H1 (cell line): ENCODE data around the gene ARNT2. TPM values are rescaled to one million over a fixed set of nuclear protein-coding genes. Genes with fewer than 3 reads are reported as not detected.

Experiments used
- CTCF ChIA-PET: fragments of 300-600 bp; sonication (Branson Sonifier 250); formaldehyde crosslinking; loops from one replicate; lab custom pipeline; 2021; ENCODE audit not compliant: partially characterized antibody; lab: Charles Lee
- POLR2A ChIA-PET: fragments of 300-600 bp; sonication (Branson Sonifier 250); formaldehyde crosslinking; loops from one replicate; lab custom pipeline; 2021; ENCODE audit warnings: inconsistent platforms; ENCODE audit not compliant: partially characterized antibody; lab: Charles Lee
- DNase-seq, 2 experiments: peaks; one replicate each; pipeline versions ENCODE4 v3.0.0 to v3.0.0-alpha.2; 2010 to 2022; ENCODE audit warnings: low spot score in 2 of 2, low read depth in 1 of 2, mixed read lengths in 1 of 2
- FAIRE-seq: peaks from 2 replicates; lab custom pipeline; 2011; peaks lifted over from hg19 to GRCh38; lab: Jason Lieb, UNC
- H2AFZ ChIP-seq: 2 replicates; pipeline ENCODE4 v1.8.1; 2012; ENCODE audit warnings: low read length, inconsistent platforms
- H2AK5ac ChIP-seq: 2 replicates; pipeline ENCODE4 v1.6.1; 2013; ENCODE audit warnings: low read depth, low read length
- H2BK120ac ChIP-seq: replicated peaks from 2 replicates; pipeline ENCODE3; 2013; ENCODE audit warnings: low read depth, low read length, inconsistent platforms
- H2BK12ac ChIP-seq: 2 replicates; pipeline ENCODE4 v1.6.1; 2013; ENCODE audit warnings: low read depth, low read length
- H2BK15ac ChIP-seq: 2 replicates; pipeline ENCODE4 v1.6.1; 2013; ENCODE audit warnings: low read length
- H2BK20ac ChIP-seq: 2 replicates; pipeline ENCODE4 v1.6.1; 2013; ENCODE audit warnings: low read length
- H2BK5ac ChIP-seq: 2 replicates; pipeline ENCODE4 v1.6.1; 2013; ENCODE audit warnings: low read depth, low read length
- H3K14ac ChIP-seq: 2 replicates; pipeline ENCODE4 v1.6.1; 2013; ENCODE audit warnings: inconsistent platforms; ENCODE audit not compliant: insufficient read length
- H3K18ac ChIP-seq: 2 replicates; pipeline ENCODE4 v1.6.1; 2013; ENCODE audit warnings: low read length; ENCODE audit errors: extremely low read depth
- H3K23ac ChIP-seq: 2 replicates; pipeline ENCODE4 v1.6.1; 2013; ENCODE audit warnings: inconsistent platforms; ENCODE audit not compliant: insufficient read length
- H3K23me2 ChIP-seq: 2 replicates; pipeline ENCODE4 v1.6.1; 2013; ENCODE audit warnings: low read depth, low read length
- H3K27ac ChIP-seq: 2 replicates; pipeline ENCODE4 v1.6.1; 2011; ENCODE audit warnings: low read depth, low read length, inconsistent platforms
- H3K27me3 ChIP-seq, 4 experiments: replicated peaks in 1 of 4; 1 replicate in 1 of 4; 2 replicates in 3 of 4; pipeline versions ENCODE4 v1.6.1 to v1.8.1; 2011 to 2013; ENCODE audit warnings: low read length in 3 of 4, mild to moderate bottlenecking in 3 of 4, inconsistent platforms in 2 of 4, mixed read lengths in 2 of 4, moderate library complexity in 1 of 4; ENCODE audit not compliant: control insufficient read depth in 3 of 4, insufficient read depth in 3 of 4; ENCODE audit errors: extremely low read depth in 1 of 4
- H3K36me3 ChIP-seq, 4 experiments: 2 replicates each; pipeline versions ENCODE4 v1.6.1 to v1.8.1; 2011 to 2013; ENCODE audit warnings: mild to moderate bottlenecking in 4 of 4, low read length in 3 of 4, moderate library complexity in 2 of 4, control low read depth in 1 of 4, inconsistent platforms in 1 of 4; ENCODE audit not compliant: insufficient read depth in 4 of 4, control insufficient read depth in 2 of 4
- H3K4ac ChIP-seq: replicated peaks from 2 replicates; pipeline ENCODE3; 2013; ENCODE audit warnings: low read length, low read depth, mixed read lengths, inconsistent platforms; ENCODE audit not compliant: insufficient read length
- H3K4me1 ChIP-seq, 4 experiments: replicated peaks in 1 of 4; 1 replicate in 1 of 4; 2 replicates in 3 of 4; pipeline versions ENCODE4 v1.6.1 to v1.8.1; 2011 to 2013; ENCODE audit warnings: low read length in 3 of 4, inconsistent platforms in 2 of 4, mixed read lengths in 1 of 4; ENCODE audit not compliant: insufficient read depth in 4 of 4, control insufficient read depth in 3 of 4
- H3K4me2 ChIP-seq, 2 experiments: 2 replicates each; pipeline versions ENCODE4 v1.6.1 to v1.8.1; 2011 to 2013; ENCODE audit warnings: low read depth in 2 of 2, low read length in 2 of 2, control low read depth in 1 of 2, inconsistent platforms in 1 of 2, mild to moderate bottlenecking in 1 of 2; ENCODE audit not compliant: insufficient read depth in 1 of 2
- H3K4me3 ChIP-seq, 4 experiments: fragments of 200-600, 300-600 bp in 1 of 4; sonication (generic), shearing (Covaris generic), sonication (Bioruptor Twin) in 1 of 4; 2 replicates each; pipeline versions ENCODE4 v1.5.1 to v1.8.1; 2011 to 2016; ENCODE audit warnings: low read length in 4 of 4, low read depth in 3 of 4, control low read depth in 2 of 4, inconsistent platforms in 2 of 4, mild to moderate bottlenecking in 2 of 4, mixed read lengths in 1 of 4, moderate library complexity in 1 of 4; ENCODE audit not compliant: insufficient read depth in 2 of 4; ENCODE audit errors: extremely low read depth in 1 of 4
- H3K56ac ChIP-seq: replicated peaks from 2 replicates; pipeline ENCODE3; 2013; ENCODE audit warnings: low read depth, mild to moderate bottlenecking, mixed read lengths, low read length, inconsistent platforms; ENCODE audit not compliant: insufficient read length
- H3K79me1 ChIP-seq: 2 replicates; pipeline ENCODE4 v1.6.1; 2013; ENCODE audit warnings: low read depth, low read length, control low read depth
- H3K79me2 ChIP-seq, 2 experiments: 2 replicates each; pipeline versions ENCODE4 v1.6.1 to v1.8.1; 2012 to 2013; ENCODE audit warnings: low read length in 2 of 2, mild to moderate bottlenecking in 2 of 2, inconsistent platforms in 1 of 2; ENCODE audit not compliant: insufficient read depth in 2 of 2, control insufficient read depth in 1 of 2
- H3K9ac ChIP-seq, 4 experiments: replicated peaks in 1 of 4; 1 replicate in 1 of 4; 2 replicates in 3 of 4; pipeline versions ENCODE4 v1.6.1 to v1.8.1; 2011 to 2013; ENCODE audit warnings: low read depth in 3 of 4, low read length in 3 of 4, control low read depth in 2 of 4, mild to moderate bottlenecking in 2 of 4, moderate library complexity in 2 of 4, inconsistent platforms in 1 of 4; ENCODE audit errors: extremely low read depth in 1 of 4
- H3K9me3 ChIP-seq, 2 experiments: 2 replicates each; pipeline versions ENCODE4 v1.6.1 to v1.8.1; 2012 to 2013; ENCODE audit warnings: mild to moderate bottlenecking in 2 of 2, moderate library complexity in 2 of 2, control low read depth in 1 of 2, inconsistent platforms in 1 of 2, low read depth in 1 of 2, low read length in 1 of 2, mixed read lengths in 1 of 2; ENCODE audit not compliant: insufficient read depth in 2 of 2
- H4K20me1 ChIP-seq, 2 experiments: replicated peaks in 1 of 2; 2 replicates each; pipeline versions ENCODE3 to v1.8.1; 2011 to 2013; ENCODE audit warnings: inconsistent platforms in 2 of 2, low read length in 2 of 2, mild to moderate bottlenecking in 1 of 2; ENCODE audit not compliant: insufficient read depth in 2 of 2, control insufficient read depth in 1 of 2
- H4K5ac ChIP-seq: 2 replicates; pipeline ENCODE4 v1.6.1; 2013; ENCODE audit warnings: low read length, low read depth, mixed read lengths, inconsistent platforms; ENCODE audit not compliant: insufficient read length
- H4K8ac ChIP-seq: 2 replicates; pipeline ENCODE4 v1.8.0; 2013; ENCODE audit warnings: mild to moderate bottlenecking, moderate library complexity, low read length, inconsistent platforms; ENCODE audit not compliant: insufficient read depth; ENCODE audit errors: extremely low read depth
- H4K91ac ChIP-seq: replicated peaks from 2 replicates; pipeline ENCODE3; 2013; ENCODE audit warnings: low read length, mixed read lengths, inconsistent platforms; ENCODE audit not compliant: insufficient read length
- KDM1A ChIP-seq: fragments of 200-600, 300-600 bp; sonication (generic); IDR thresholded peaks from 2 replicates; pipeline ENCODE4 v1.7.1; 2016; ENCODE audit warnings: mild to moderate bottlenecking, low read length, borderline replicate concordance
- NRF1 ChIP-seq: IDR thresholded peaks from 2 replicates; pipeline ENCODE4 v1.6.1; 2011; ENCODE audit warnings: mild to moderate bottlenecking, low read depth, low read length, improper control_type of control experiment
- SP2 ChIP-seq: IDR thresholded peaks from 2 replicates; pipeline ENCODE4 v1.6.1; 2012; ENCODE audit warnings: mild to moderate bottlenecking, low read length, inconsistent platforms
- ZNF274 ChIP-seq: IDR thresholded peaks from 2 replicates; pipeline ENCODE4 v1.7.0; 2012; ENCODE audit warnings: low read length, borderline replicate concordance; ENCODE audit errors: extremely low read depth
- WGBS, 2 experiments: shearing (Covaris generic) in 1 of 2; methylation state at CpG; one replicate each; pipeline versions ENCODE4 v1.1.6 to v1.1.7; 2013 to 2015; ENCODE audit warnings: low lambda C conversion rate in 2 of 2, mixed read lengths in 2 of 2, inconsistent platforms in 1 of 2, low coverage in 1 of 2, missing lambda C conversion rate in 1 of 2; ENCODE audit not compliant: insufficient replicate concordance in 2 of 2, insufficient coverage in 1 of 2, insufficient read length in 1 of 2; ENCODE audit errors: extremely low coverage in 1 of 2, missing lambda C conversion rate in 1 of 2; 5-methylcytosine and 5-hydroxymethylcytosine counted together
- polyA plus RNA-seq, 7 experiments: library from polyadenylated mRNA; depleted of rRNA in 3 of 7; stranded (reverse) in 5 of 7; unstranded in 2 of 7; fragments of >200 nt in 5 of 7; fragments of 200-250 nt in 2 of 7; gene quantifications; 1 replicate in 5 of 7; 2 replicates in 1 of 7; 4 replicates in 1 of 7; pipeline versions ENCODE4 v1.2.1 to v1.2.3, GENCODE V29; 2011 to 2013; ENCODE audit warnings: missing spikeins in 2 of 7, mixed read lengths in 2 of 7
- total RNA-seq: library from RNA; stranded (reverse); fragmentation: NEBNext Ultra II Directional; extraction: Animal tissue kit (Norgen Biotek cat#: 25700); gene quantifications from 2 replicates; pipeline ENCODE4 v1.2.1, GENCODE V29; 2021

ARNT2 gene
- total and polyA plus RNA-seq, 2 of the 8 experiments (the other 6 are each of a cell fraction or from before 2014, with no cell fraction given): 9.5 to 14.6 TPM

DNA sequence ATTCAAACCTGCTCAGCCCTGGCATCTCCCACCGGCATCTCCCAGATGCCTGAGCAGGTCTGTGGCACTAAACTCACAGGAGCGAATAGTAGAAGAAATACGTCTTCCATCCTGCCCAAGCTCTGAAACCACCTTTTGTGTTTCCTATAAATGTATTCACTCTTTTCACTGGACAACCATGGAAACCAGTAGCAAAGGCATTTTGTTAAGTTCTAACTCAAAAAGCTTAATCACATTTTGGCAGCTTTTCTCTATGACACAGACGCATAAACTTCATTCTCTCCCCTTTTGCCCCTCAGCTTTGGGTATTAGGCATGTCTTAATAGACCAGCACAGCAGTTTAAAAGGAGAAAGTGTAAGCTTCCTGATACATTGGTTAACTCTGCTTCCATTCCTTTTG lies 24.5 kb upstream of the ARNT2 start:
- Histone ChIP-seq H3K23ac (no peak overlapping the region), H4K5ac (no peak overlapping the region), H3K4me3 (no peak overlapping the region), H2AK5ac (no peak overlapping the region), H4K8ac (no peak overlapping the region), H3K27ac (no peak overlapping the region), H3K14ac (no peak overlapping the region), H3K4me1 (no peaks in the 10 kb centered on the region), H2BK15ac (no peak overlapping the region), H3K9ac (no peak overlapping the region), H4K20me1 (no peaks in the 10 kb centered on the region), H3K79me2 (no peaks in the 10 kb centered on the region), H2BK5ac (no peak overlapping the region), H3K23me2 (no peaks in the 10 kb centered on the region), H3K9me3 (no peaks in the 10 kb centered on the region), H4K91ac (no peak overlapping the region), H3K56ac (no peak overlapping the region), H2AFZ (no peak overlapping the region), H2BK20ac (no peak overlapping the region), H3K18ac (no peak overlapping the region), H2BK12ac (no peak overlapping the region), H3K4me2 (no peak overlapping the region), H3K79me1 (no peaks in the 10 kb centered on the region), H3K36me3 (no peaks in the 10 kb centered on the region), H3K27me3 (no peaks in the 10 kb centered on the region), H3K4ac (no peak overlapping the region), H2BK120ac (no peak overlapping the region)
- POLR2A ChIA-PET: interaction anchor here (0.7 to 0.8 kb wide), 2 partner anchors 10 to 25 kb away, joined by 3 read pairs; no protein-coding TSS in a partner anchor
- FAIRE-seq: no peak
- no peak for DNase-seq
- CTCF ChIA-PET: interaction anchor here (0.6 to 1.4 kb wide), 3 partner anchors 9 to 400 kb away, joined by 3 to 4 read pairs (median 3); partner anchors contain the start of gene CEMIP
- WGBS, 2 experiments: 90% methylated on average over 4 of the region's 4 CpGs; no CpG with 5 or more reads in 1 of the 2 experiments
- TF ChIP-seq ZNF274 (no peak), KDM1A (no peak), SP2 (no peak), NRF1 (no peak)
